Activated gamma-delta T cell treated with anti-CD3 and anti-CD28 coated beads, Interleukin-2, amount 50 U/mL, for 16 hours (primary cell): ENCODE measurements around the gene HOXB1.

Experiments
- DNase-seq: peaks from one replicate; pipeline ENCODE4 v3.0.0-alpha.2; 2020; ENCODE audit warnings: low read depth

The HOXB1 gene

GRCh38 chr17:48530887-48531272 is at the start of gene HOXB1:
TSS of gene HOXB1 (minus strand) at chr17:48531011. CDS start at chr17:48530904, 107 bp downstream.
- DNase-seq, result no peak

GRCh38 chr17:48579760-48580554 is 49.1 kb upstream of the HOXB1 start:
- DNase-seq, result no peak

DNA sequence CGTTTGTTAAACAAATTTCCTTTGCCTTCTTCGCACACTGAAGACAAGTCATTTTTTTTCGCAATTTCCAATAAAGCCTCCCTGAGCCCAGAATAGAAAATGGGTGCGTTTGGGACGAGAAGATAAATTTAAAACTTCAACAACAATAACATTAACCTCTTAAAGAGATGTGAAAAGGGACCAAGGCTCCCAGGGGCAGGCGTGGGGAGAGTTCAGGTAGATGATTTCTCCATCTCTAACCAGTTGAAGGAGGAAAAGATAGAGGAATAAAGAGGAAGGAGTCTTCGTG is 48.6 kb upstream of the HOXB1 start:
- DNase-seq, result no peak

GRCh38 chr17:48578616-48579470 is 48.0 kb upstream of the HOXB1 start:
- no peak for DNase-seq

- peak; percentile 29 for DNase-seq
These were observed 47.3 kb upstream of the HOXB1 start, which contains the start of gene HOXB4 for GRCh38 chr17:48577946-48578615. TSS of gene HOXB4 (minus strand) at chr17:48578350. CDS start at chr17:48578319, 31 bp downstream.

DNA sequence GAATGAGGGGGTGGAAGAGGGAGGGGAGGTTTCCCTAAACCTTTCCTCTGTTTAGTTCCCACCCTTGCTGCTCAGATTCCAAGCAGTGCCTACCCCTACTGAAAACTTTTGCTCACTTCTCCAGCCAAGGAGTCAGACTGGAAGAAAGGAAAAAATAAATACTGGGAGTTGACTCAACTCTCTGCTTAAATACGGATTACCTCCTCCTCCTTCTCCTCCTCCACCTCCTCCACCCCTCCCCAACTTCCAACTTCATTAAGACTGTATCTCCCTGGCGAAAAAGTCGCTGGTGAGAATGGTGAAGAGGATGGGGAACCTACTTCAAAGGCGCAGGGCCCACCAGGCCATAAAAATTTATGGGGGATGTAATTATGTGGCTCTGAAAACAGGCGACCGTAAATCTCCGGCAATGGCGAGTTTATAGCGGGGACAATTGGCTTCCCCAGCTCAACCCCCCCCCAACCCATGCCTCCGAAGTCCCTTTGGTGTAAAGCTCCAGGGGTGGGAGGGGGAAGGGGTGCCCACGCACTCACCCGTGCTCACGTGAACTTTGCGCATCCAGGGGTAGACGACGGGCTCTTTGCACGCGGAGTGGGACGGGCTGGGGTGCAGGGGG is 46.6 kb upstream of the HOXB1 start:
- DNase-seq, result no peak

GRCh38 chr17:48576479-48577309 is 45.9 kb upstream of the HOXB1 start:
- no peak for DNase-seq

DNA sequence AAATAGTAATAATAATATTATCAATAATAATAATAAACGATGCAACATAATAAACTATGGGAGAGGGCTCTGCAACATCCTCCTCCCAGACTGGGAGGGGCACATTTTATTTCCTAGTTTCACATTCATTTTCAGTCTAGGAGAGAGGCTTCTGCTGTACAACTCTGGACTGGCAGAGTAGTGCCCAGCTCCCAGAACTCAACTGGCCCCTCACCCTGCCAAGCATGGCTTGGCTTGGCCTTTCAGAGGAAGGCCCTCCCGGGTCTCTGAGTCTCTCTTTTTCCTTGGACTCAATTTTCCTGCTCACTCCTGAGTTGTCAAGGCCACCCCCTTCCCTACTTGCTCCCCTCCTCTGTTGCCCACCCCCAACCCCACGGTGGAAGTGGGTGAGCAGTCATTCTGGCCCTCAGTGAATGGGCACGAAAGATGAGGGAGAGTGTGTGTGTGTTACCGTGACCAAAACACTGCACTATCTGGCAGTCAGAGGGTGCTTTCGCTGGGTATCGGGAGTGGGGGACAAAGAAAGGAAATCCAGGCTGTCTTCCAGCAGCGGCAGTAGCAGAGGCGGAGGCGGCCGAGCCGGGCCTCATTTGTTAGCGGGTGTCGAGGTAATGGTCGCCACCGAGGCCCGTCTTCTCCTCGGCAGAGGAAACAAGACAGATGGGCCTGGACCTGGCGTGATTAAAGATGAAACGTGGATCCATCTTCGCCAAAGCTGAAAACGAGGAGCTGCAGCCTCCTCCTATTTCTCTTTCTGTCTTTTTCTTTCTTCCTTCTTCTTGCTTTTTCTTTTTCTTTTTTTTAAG is 45.1 kb upstream of the HOXB1 start:
- DNase-seq, result no peak

DNA sequence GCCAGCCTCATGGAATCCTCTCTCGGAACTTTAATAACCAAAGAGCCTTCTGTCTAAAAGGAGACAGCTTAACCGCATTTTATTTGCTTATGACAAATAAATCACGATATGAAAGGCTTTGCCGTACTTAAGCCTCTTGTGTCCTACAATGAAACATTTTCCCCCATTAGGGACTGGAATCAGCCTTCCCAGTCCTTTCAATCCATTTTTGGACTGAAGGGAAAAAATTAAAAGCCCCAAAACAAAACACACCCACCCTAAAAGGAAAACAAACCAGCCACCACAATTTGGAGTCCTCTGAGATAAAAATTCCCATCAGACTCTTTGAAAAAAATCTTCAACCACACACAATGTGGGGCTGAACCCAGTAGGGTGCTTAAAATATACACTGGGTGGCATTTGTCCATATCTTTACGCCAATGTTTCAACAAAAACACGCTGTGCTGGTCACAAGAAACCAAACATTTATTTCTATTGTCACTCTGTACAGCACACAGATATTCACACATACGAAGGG is 44.3 kb upstream of the HOXB1 start:
- DNase-seq, result no peak

DNA sequence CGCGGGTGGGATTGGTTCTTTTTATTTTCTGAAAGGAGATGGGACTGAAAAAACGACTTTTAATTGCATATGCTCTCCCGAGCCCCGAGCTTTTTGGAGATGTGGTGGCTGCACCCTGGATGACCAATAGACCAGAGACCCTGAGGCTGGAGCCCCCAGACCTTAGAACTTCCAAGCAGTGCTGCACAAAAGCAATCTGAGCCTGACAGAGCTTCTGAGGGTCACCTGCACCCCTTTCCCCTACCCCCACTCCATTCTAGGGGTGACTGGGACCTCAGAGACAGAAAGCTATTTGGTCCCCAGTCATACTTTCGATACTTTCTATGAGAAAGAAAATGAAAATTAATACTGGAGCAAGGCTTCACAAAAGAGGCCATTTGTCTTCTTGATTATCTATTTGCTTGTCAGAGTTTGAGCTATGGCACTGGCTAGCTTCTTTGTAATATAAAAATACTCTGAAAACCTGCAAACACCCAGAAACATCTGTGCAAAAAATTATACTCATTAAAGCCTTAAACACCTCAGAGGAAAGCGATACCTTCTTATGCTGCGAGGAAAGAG is 43.8 kb upstream of the HOXB1 start:
- no peak for DNase-seq

DNA sequence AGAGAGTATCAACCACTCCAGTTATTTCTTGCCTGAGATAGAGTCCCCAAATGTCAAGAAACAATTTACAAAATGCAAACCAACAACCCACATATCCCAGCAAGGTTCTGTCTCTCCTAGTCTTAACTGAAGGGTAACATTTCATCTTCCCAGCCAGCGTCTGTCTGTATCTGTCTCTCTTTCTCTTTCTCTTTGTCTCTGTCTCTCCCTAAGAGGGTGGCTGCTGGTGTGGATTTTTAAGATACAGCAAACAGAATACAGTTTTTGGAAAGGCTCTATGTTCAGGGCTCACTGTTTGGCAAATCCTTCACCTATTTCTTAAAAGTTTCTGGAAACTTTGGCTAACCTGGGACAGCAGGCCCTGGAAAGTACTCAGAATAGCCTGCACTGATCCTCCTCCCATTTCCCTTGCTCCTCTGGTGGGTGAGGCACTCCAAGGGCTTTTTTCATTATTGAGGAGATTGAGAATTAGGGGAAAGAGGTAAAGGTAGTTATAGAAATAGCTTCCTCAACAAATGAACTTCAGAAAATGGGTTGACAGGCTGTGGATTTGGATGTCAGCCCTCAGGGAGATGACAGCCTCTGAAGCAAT is 41.1 kb upstream of the HOXB1 start:
- no peak for DNase-seq

DNA sequence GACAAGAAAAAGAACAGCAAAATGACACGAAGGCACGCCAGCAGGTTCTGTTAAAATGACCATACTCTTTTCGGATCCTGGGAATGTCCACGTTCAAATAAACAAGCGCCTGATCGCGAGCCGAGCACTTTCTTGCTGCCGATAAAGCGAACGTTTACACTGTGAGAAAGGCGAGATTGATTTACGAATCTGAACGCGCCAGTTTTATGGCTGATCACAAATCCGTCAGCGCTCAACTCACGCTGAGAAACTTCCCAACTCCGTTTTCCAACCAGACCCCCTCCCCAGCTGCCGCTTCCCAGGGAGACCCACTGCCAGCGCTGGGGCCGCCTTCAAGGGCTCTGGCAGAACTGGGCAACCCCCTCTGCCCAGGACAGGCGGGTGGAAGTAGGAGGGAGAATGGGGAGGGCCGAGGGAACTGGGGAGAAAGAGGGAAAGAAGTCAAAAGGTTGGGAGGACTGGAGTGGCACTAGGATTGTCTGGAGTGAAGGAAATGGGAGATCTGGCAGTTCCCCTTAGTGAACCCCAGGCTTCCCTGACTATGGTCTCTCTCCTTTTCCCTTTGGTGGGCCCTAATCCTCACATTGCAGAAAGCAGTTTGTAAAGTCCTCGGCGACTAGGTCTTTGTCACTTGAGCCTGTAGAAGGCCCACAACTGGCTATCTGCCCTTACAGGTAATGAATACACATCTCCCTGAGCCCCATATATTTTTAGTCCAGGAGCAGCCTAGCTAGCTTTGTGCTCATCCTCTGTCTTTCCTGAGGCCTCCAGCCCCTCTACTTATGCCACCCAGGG is 40.4 kb upstream of the HOXB1 start:
- DNase-seq, result no peak

GRCh38 chr17:48570325-48571023 is 39.7 kb upstream of the HOXB1 start:
- DNase-seq, result no peak

- DNase-seq, result no peak
These were observed 39.0 kb upstream of the HOXB1 start for GRCh38 chr17:48569674-48570324.

DNA sequence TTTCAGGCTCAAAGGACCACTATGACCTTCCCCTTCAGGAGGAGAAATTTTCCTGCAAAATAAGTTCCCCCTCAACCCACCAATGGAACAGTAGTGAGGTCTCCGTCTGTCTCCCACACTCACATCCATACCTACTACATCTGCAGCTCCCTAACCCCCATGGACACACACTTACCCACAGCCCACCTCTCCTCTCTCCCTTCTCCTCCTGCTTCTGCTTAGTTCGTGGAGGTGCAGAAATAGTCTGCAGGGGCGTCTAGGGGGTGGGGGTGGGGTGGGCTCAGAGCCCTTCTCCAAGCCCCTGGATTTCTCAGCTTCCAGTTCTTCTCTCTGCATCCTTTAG is 38.4 kb upstream of the HOXB1 start:
- DNase-seq, result no peak

DNA sequence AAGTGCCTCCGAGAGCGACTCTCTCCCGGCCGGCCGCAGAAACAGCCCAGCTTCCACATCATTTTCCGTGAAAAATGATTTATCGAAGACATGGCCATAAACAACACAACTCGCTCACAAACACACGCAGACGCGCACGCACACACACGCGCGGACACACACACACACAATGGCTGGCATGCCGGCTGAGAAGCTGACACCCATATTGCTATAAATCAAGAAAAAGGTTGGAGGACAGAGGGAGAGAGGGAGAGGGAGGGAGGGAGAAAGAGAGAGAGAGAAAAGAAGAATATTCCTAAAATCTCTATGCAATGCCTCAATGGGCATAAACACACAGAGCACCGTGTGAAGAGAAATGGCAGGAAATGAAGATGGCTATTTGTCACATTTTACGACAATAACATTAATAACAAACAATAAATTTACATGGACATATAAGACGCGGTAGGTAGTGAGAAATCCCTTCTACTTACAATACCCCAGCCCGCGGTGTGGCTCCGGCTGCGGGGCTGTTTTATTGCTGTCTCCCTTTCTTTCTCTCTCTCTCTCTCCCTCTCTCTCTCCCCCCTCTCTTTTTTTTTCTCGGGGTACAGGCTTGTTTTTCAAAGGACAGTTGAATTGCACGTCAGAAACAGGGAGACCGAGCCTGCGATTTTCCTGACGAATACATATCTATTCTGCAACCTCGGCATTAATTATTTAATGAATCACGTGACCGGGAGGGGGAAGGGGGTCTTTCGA is 37.9 kb upstream of the HOXB1 start:
- DNase-seq, result no peak
